GM19372 (cell line): ENCODE results near the gene OR11L1.

Experiments
- ATAC-seq: cut with Tn5 transposase; IDR thresholded peaks from one replicate; pipeline ENCODE4 v1.9.1; 2021; ENCODE audit warnings: mild to moderate bottlenecking, low read depth, moderate library complexity; ENCODE audit not compliant: unreplicated experiment

The OR11L1 gene

GRCh38 chr1:247822060-247822459, 19.6 kb downstream of the OR11L1 start:
- no peak for ATAC-seq

GRCh38 chr1:247812637-247813036, 29.1 kb downstream of the OR11L1 start:
- no peak for ATAC-seq

GRCh38 chr1:247797518-247797917, 44.2 kb downstream of the OR11L1 start:
- no peak for ATAC-seq
